ENCODE results near the gene HIVEP2. TPM values are rescaled to one million over a fixed set of nuclear protein-coding genes. Genes with fewer than 3 reads are reported as not detected.

HIVEP2 gene
- total RNA-seq, 1 experiment from 2014 or later = 10.3 TPM

GRCh38 chr6:142960098-142960497 is 15.1 kb upstream of the HIVEP2 start:
- in situ Hi-C loops (cut with HindIII; ENCODE audit: low pct_unique_long_range_greater_than_20kb, low sequenced_read_pairs) = no loop called here
- no peak for TF ChIP-seq TCF7L2 (IDR thresholded peaks at IDR 0.05; ENCODE audit: low read depth, low read length)
- TF ChIP-seq POLR2AphosphoS5 (IDR thresholded peaks at IDR 0.05; ENCODE audit: low read depth, low read length) = no peak
- TF ChIP-seq, protein P1, sequence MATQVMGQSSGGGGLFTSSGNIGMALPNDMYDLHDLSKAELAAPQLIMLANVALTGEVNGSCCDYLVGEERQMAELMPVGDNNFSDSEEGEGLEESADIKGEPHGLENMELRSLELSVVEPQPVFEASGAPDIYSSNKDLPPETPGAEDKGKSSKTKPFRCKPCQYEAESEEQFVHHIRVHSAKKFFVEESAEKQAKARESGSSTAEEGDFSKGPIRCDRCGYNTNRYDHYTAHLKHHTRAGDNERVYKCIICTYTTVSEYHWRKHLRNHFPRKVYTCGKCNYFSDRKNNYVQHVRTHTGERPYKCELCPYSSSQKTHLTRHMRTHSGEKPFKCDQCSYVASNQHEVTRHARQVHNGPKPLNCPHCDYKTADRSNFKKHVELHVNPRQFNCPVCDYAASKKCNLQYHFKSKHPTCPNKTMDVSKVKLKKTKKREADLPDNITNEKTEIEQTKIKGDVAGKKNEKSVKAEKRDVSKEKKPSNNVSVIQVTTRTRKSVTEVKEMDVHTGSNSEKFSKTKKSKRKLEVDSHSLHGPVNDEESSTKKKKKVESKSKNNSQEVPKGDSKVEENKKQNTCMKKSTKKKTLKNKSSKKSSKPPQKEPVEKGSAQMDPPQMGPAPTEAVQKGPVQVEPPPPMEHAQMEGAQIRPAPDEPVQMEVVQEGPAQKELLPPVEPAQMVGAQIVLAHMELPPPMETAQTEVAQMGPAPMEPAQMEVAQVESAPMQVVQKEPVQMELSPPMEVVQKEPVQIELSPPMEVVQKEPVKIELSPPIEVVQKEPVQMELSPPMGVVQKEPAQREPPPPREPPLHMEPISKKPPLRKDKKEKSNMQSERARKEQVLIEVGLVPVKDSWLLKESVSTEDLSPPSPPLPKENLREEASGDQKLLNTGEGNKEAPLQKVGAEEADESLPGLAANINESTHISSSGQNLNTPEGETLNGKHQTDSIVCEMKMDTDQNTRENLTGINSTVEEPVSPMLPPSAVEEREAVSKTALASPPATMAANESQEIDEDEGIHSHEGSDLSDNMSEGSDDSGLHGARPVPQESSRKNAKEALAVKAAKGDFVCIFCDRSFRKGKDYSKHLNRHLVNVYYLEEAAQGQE (IDR thresholded peaks at IDR 0.05; ENCODE audit: insufficient read depth in 1 of 2, low read depth in 2 of 2, low read length in 1 of 2) = no peak
- TF ChIP-seq, protein P2, sequence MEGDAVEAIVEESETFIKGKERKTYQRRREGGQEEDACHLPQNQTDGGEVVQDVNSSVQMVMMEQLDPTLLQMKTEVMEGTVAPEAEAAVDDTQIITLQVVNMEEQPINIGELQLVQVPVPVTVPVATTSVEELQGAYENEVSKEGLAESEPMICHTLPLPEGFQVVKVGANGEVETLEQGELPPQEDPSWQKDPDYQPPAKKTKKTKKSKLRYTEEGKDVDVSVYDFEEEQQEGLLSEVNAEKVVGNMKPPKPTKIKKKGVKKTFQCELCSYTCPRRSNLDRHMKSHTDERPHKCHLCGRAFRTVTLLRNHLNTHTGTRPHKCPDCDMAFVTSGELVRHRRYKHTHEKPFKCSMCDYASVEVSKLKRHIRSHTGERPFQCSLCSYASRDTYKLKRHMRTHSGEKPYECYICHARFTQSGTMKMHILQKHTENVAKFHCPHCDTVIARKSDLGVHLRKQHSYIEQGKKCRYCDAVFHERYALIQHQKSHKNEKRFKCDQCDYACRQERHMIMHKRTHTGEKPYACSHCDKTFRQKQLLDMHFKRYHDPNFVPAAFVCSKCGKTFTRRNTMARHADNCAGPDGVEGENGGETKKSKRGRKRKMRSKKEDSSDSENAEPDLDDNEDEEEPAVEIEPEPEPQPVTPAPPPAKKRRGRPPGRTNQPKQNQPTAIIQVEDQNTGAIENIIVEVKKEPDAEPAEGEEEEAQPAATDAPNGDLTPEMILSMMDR (IDR thresholded peaks at IDR 0.05) = no peak
- no peak for TF ChIP-seq SIN3A (IDR thresholded peaks at IDR 0.05; ENCODE audit: borderline replicate concordance, insufficient read depth, low read depth, low read length)
- Histone ChIP-seq H3K27me3 (ENCODE audit: control insufficient read depth, insufficient read depth, low read length) (no peaks in the 10 kb centered on the region), H3K4me3 (ENCODE audit: low read depth in 2 of 2, low read length in 2 of 2) (no peak overlapping the region), H3K36me3 (ENCODE audit: control insufficient read depth, insufficient read depth, low read length) (no peaks in the 10 kb centered on the region), H3K27ac (ENCODE audit: low read length) (no peak overlapping the region), H3K9me3 (ENCODE audit: control insufficient read depth, insufficient read depth, low read depth, low read length) (no peaks in the 10 kb centered on the region), H3K4me1 (ENCODE audit: control insufficient read depth, insufficient read depth, low read length) (no peaks in the 10 kb centered on the region)
- CTCF ChIA-PET = no interaction called here
- ATAC-seq (no peak), DNase-seq (ENCODE audit: low read depth, low spot score) (no peak)
- intact Hi-C loops (cut with micrococcal nuclease; ENCODE audit: unreplicated experiment) = no loop called here
- POLR2A ChIA-PET = no interaction called here
- BruUV-seq (replicated peaks) = no TSS peak

DNA sequence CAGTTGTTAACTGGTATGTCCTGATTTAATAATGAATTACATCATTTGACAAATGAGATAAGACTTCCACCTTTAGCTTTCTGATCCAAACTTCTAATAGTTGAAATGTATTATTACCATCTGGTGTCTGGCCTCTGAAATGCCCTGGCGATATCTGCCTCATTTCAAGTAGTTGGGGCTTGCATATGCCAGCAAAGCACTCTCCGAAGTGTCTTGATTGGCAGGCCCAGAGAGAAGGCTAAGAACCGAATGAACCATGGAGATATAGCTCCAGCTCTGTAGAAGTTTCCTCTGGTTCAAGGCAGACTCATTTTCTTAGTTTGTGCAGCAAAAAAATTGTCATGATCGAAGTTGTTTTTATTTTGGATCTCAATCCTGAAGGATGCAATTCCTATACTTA is 13.4 kb upstream of the HIVEP2 start:
- Histone ChIP-seq H3K27me3 (ENCODE audit: control insufficient read depth, insufficient read depth, low read length) (no peaks in the 10 kb centered on the region), H3K4me1 (ENCODE audit: control insufficient read depth, insufficient read depth, low read length) (no peaks in the 10 kb centered on the region), H3K9me3 (ENCODE audit: control insufficient read depth, insufficient read depth, low read depth, low read length) (no peaks in the 10 kb centered on the region), H3K27ac (ENCODE audit: low read length) (no peak overlapping the region), H3K4me3 (ENCODE audit: low read depth in 2 of 2, low read length in 2 of 2) (no peak overlapping the region), H3K36me3 (ENCODE audit: control insufficient read depth, insufficient read depth, low read length) (no peaks in the 10 kb centered on the region)
- ChIA-PET POLR2A (no interaction called here), CTCF (interaction anchor here (0.7 kb wide), 1 partner anchor 553 kb away, joined by 3 read pairs; the partner anchor contains the start of gene FUCA2)
- intact Hi-C loops (cut with micrococcal nuclease; ENCODE audit: unreplicated experiment) (no loop called here), in situ Hi-C loops (cut with HindIII; ENCODE audit: low pct_unique_long_range_greater_than_20kb, low sequenced_read_pairs) (no loop called here)
- no TSS peak for BruUV-seq (replicated peaks)
- TF ChIP-seq TCF7L2 (IDR thresholded peaks at IDR 0.05; ENCODE audit: low read depth, low read length) (no peak), SIN3A (IDR thresholded peaks at IDR 0.05; ENCODE audit: borderline replicate concordance, insufficient read depth, low read depth, low read length) (no peak), POLR2AphosphoS5 (IDR thresholded peaks at IDR 0.05; ENCODE audit: low read depth, low read length) (no peak)
- TF ChIP-seq, protein P1 (IDR thresholded peaks at IDR 0.05; ENCODE audit: insufficient read depth in 1 of 2, low read depth in 2 of 2, low read length in 1 of 2) = no peak
- TF ChIP-seq, protein P2 (IDR thresholded peaks at IDR 0.05) = no peak
- ATAC-seq (no peak), DNase-seq (ENCODE audit: low read depth, low spot score) (no peak)

All from Panc1 (cell line).